NCI-H774 (cell line): ENCODE data around the gene KRTAP4-9.
"Not testable (repeated sequence)": the region's sequence is repeated elsewhere in the genome, so short reads cannot be mapped to it uniquely, and the experiment has no call there.

ENCODE experiments used
- DNase-seq: peaks from one replicate; lab custom pipeline; 2025; lab: John Stamatoyannopoulos, UW

Gene KRTAP4-9

GRCh38 chr17:41105347-41105746 lies at the start of gene KRTAP4-9:
TSS of gene KRTAP4-9 (plus strand) at chr17:41105389. CDS start at chr17:41105389, 0 bp downstream.
- not testable (repeated sequence) for DNase-seq

GRCh38 chr17:41057547-41057946 lies 47.6 kb upstream of the KRTAP4-9 start:
- no peak for DNase-seq

- DNase-seq = no peak
These were observed 46.4 kb upstream of the KRTAP4-9 start for GRCh38 chr17:41058741-41059140.

GRCh38 chr17:41059276-41060051 lies 45.7 kb upstream of the KRTAP4-9 start:
- DNase-seq = not testable (repeated sequence)

- DNase-seq = no peak
These were observed 45.1 kb upstream of the KRTAP4-9 start, which contains the start of gene KRTAP2-3 for GRCh38 chr17:41060052-41060604. TSS of gene KRTAP2-3 (minus strand) at chr17:41060114. CDS start at chr17:41060050, 64 bp downstream.

- DNase-seq = no peak
These were observed 43.2 kb upstream of the KRTAP4-9 start for GRCh38 chr17:41061964-41062363.

GRCh38 chr17:41063449-41063848 lies 41.7 kb upstream of the KRTAP4-9 start:
- no peak for DNase-seq

GRCh38 chr17:41064301-41064700 lies 40.9 kb upstream of the KRTAP4-9 start:
- no peak for DNase-seq

DNA sequence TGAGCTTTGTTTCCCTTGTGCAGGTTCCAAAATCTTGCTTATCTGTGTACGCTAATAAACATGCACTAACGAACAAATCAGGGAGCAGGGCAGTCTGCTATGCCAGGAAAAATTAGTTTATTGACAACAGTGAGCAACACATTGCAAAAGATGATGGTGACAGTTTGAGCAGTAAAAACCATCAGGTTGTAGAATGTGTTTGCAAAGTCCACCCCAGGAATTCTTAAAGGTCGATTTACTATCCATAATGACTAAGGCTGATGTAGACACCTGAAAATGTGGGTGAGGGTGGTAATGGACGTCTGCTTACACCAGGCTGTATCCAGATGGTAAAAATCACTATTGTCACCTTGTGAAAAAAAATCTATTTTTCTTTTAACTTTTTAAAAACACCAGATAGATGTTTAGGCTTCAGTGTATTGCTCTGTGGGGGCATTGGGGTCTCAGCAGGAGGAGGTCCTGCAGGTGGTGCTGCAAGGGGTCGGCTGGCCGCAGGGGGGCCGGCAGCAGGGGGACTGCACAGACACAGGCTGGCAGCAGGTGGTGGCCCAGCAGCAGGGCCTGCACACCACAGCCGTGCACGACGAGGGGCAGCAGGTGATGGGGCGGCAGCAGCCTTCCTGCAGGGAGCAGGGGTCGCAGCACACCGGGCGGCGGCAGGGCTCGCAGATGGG lies 40.0 kb upstream of the KRTAP4-9 start:
- not testable (repeated sequence) for DNase-seq

- DNase-seq = no peak
These were observed 39.2 kb upstream of the KRTAP4-9 start, which contains the start of gene KRTAP2-4 for GRCh38 chr17:41065829-41066624. TSS of gene KRTAP2-4 (minus strand) at chr17:41065879. CDS start at chr17:41065845, 34 bp downstream.

DNA sequence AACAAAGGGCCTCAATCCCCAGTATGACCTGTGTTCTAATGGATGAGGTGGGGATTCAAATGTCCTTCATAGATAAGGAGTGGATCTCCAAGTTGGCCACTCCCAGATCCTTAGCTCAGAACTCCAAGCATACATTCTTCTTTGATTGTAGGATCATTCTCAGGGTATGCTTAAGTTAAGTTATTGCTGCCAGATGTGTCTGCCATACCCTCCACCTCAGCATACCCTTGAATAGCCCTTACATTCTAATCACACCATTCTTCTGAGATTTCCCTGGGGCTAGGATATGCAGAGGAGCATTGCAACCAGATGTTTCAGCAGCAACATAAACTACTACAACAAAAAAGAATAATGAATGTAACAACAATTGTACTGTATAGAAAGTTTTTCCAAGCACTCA lies 37.9 kb upstream of the KRTAP4-9 start:
- no peak for DNase-seq

DNA sequence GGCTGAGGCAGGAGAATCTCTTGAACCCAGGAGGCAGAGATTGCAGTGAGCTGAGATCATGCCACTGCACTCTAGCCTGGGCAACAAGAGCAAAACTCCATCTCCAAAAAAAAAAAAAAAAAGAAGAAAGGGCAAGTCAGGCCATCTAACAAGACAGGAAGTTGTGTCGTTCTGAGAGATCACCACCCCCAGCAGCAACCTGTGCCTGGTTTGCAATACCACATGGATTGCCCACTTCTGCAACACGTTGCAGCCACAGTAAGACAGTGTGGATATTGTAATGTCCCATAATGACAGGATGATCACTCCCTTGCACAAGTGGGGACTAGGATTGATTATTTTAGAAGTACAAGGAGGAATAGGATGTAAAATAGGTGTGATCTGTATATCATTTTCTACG lies 36.2 kb upstream of the KRTAP4-9 start:
- DNase-seq = no peak

DNA sequence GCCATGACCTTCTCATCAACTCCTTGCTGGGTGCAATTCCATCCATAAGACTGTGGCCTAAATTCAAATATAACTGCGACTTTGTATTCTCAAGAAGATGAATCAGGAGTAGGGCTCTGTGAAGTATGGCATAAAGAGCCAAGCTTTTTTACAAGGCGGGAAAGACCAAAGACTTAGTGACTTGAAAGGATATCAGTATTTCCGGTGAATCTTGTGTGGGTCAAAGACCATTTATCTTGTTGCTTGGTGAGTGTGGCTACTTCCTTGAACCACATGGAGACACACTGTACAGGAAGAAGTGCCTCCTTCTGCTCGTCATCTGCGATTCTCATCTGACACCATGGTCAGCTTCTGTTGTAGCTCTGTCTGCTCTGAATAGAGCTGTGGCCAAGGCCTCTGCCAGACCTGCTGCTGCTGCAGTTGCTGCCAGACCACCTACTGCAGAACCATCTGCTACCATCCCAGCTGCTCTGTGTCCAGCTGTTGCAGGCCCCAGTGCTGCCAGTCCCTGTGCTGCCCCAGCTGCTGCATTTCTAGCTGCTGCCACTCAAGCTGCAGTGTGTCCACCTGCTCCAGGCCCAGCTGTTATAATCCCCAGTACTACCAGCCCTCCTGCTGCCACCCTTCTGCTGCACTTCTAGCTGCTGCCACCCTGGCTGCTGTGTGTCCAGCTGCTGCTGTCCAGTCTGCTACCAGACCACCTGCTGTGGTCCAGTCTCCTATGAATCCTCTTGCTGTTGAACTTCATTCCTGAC lies 33.4 kb upstream of the KRTAP4-9 start:
- DNase-seq = peak; percentile 63

DNA sequence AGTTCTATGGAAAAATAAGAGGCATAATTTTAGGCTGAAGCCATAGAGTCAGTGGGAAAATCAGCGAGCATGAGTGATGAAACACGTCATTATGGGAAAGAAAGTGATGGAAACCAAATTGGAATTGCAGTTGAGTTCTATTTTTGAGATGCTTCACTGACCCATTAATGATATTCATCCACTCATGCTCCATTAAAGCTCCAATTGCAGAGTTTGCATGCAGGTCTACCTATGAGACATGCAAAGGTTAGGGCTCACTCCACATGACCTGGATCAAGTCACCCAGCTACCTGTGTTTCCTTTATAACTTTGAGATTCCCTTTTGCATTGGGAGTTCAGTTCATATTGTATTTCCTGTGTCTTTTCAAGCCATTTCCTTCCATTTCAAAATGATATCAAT lies 31.5 kb upstream of the KRTAP4-9 start:
- no peak for DNase-seq

DNA sequence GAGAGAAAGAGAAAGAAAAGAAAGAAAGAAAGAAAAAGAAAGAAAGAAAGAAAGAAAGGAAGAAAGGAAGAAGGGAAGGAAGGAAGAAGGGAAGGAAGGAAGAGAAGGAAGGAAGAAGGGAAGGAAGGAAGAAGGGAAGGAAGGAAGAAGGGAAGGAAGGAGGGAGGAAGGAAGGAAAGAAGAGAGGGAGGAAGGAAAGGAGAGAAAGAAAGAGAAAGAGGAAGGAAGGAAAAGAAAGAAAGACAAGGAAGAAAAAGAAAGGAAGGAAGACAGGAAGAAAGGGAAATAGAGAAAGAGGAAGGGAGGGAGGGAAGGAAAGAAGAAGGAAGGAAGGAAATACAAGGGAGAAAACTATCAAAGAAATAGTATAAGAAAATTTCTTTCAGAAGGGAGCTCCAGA lies 28.4 kb upstream of the KRTAP4-9 start:
- no peak for DNase-seq

GRCh38 chr17:41082626-41083025 lies 22.6 kb upstream of the KRTAP4-9 start:
- no peak for DNase-seq

GRCh38 chr17:41083427-41083826 lies 21.8 kb upstream of the KRTAP4-9 start:
- not testable (repeated sequence) for DNase-seq

DNA sequence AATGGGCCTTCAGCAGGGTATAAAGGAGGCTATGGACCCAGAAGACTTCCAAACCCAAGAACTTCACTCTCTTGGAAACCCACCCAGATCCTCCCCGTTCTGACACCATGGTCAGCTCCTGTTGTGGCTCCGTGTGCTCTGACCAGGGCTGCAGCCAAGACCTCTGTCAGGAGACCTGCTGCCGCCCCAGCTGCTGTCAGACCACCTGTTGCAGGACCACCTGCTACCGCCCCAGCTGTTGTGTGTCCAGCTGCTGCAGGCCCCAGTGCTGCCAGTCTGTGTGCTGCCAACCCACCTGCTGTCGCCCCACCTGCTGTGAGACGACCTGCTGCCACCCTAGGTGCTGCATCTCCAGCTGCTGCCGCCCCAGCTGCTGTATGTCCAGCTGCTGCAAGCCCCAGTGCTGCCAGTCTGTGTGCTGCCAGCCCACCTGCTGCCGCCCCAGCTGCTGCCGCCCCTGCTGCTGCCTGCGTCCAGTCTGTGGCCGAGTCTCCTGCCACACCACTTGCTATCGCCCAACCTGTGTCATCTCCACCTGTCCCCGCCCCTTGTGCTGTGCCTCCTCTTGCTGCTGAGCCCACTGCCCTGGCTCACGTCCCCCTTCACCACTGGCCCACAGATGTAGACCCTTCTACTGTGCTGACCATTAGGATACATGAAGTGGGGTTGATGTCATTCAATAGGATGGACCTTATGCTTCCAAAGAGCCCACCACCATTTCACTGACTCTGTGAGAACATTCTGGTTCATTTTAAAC lies 20.9 kb upstream of the KRTAP4-9 start, which contains the start of gene KRTAP4-7:
TSS of gene KRTAP4-7 (plus strand) at position 51 of the 757 bp plus-strand sequence. CDS start at position 108, 57 bp downstream.
- DNase-seq = not testable (repeated sequence)

DNA sequence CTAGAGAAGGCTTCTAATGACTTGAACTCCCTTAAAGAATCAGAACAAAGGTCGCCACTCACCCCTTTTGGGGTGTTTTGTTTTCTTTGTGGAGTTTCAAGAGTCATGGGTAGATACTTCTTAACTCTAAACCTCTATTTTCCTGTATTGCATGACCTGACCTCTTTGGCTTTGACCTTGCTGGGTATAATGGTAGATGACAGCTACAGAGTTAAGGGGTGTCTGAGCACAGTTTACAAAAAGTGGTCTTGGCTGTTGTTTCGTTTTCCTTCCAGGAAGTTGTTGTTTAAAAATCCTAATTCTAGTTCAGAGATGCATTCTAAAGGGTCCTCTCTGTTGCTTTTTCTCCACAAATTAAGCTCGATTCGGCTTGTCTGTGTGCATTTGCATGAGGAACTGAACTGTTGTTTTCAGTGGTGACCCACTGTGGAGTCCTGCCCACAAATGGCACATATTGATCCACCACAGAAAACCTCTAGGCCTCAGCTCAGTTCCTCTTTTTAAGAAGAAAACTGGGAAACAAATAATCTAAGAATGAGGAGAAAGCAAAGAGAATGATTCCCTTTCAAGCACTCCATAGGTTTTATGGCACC lies 16.3 kb upstream of the KRTAP4-9 start:
- DNase-seq = not testable (repeated sequence)

DNA sequence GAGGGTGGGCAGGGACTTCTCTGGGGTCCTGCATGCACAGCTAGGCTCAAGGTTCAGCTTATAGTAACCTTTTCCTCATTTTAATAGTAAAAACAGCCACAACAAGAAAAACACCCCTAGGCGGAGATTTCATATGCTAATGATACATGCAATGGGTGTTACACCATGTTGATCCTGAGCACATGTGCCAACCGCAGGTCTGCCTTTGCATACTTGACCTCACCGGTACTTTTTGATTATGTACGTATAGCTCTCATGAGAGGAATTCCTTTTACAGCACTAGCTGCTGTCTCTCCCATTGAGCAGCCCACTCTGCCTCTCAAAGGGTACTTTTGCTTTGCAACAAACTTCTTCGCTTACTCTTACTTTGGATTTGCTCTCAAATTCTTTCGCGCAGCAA lies 9.1 kb upstream of the KRTAP4-9 start:
- DNase-seq = no peak
